ENCODE measurements around the gene LAMA5. TPM values are rescaled to one million over a fixed set of nuclear protein-coding genes. Genes with fewer than 3 reads are reported as not detected.

Gene LAMA5
- polyA plus RNA-seq, 1 of the 3 experiments (the other 2 are of a cell fraction) = 27.2 TPM

DNA sequence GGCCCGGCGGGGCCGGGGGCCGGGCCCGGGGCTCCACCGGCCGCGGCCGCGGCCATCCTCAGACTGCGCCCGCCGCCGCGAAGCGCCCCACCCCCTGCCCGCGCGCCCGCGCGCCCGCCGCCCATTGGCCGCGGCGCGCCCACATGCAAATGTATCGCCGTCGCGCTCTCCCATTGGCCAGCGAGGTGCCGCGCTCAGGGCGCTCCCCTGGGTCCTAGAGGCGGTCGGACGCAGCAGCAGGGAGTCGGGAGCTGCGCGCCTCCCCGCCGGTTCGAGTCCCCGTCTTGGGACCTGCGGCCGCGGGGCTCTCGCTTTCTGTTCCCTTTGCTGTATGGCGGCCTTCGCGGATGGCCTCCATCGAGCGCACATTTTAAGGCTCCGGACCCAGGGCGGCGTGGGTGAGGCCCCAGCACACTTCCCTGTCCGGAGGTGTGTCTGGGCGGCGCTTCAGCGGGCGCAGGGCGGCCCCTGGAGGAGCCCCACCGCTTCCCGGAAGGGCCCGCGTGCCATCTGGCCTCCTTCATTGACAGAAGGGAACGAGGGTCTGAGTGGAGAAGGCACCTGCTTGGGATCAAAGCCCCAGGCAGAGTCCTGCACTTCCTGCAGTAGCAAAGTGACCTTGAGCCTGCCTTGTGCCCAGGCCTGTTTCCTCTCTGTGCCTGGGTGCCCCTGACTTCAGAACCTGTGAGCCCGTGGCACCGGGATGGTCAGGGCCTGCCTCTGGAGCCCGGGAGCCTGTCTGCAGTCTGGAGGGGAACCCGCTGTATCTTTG lies 40.3 kb upstream of the LAMA5 start, which contains the start of gene CABLES2:
CABLES2 (minus strand) TSS at position 65 of the 772 bp plus-strand sequence; CDS start at position 56, 9 bp downstream.
- Histone ChIP-seq H3K9me2 (no peaks in the 10 kb centered on the region), H3K27ac (ENCODE audit: low read depth in 2 of 2, low read length in 1 of 2) (peak within 1 kb of the TSS in 1 of 2 experiments; percentile 65; a peak in 1 of 4 replicates), H3K27me3 (ENCODE audit: insufficient read depth) (no peaks in the 10 kb centered on the region), H2AFZ (ENCODE audit: low read depth) (peak within 1 kb of the TSS; percentile 62; the same call in 1 of the 2 replicates), H3K9me3 (no peaks in the 10 kb centered on the region), H3K4me3 (ENCODE audit: low read depth in 2 of 2, low read length in 1 of 2) (peak within 1 kb of the TSS; percentile 66 to 76), H3K79me2 (ENCODE audit: insufficient read depth) (peaks cover 10% of the 10 kb centered on the region; the same call in 1 of the 2 replicates), H3K9ac (peak within 1 kb of the TSS; percentile 70), H3K4me2 (peak within 1 kb of the TSS; percentile 90), H3K36me3 (replicated peaks in 1 of 2; ENCODE audit: control insufficient read depth in 1 of 2, insufficient read depth in 2 of 2, low read length in 1 of 2) (no peaks in the 10 kb centered on the region), H3K4me1 (ENCODE audit: control insufficient read depth in 1 of 2, insufficient read depth in 2 of 2, low read depth in 1 of 2, low read length in 1 of 2) (peaks cover 0 to 64% of the 10 kb centered on the region in 2 experiments; a peak in 1 of 4 replicates), H4K20me1 (ENCODE audit: insufficient read depth) (peaks cover 5% of the 10 kb centered on the region; the same call in 1 of the 2 replicates), H3F3A (replicated peaks; ENCODE audit: insufficient read depth) (no peaks in the 10 kb centered on the region)
- peak; percentile 97 for DNase-seq
- ChIA-PET CTCF (interaction anchor here (0.6 to 1.2 kb wide), 2 partner anchors 25 to 210 kb away, joined by 3 to 5 read pairs; no protein-coding TSS in a partner anchor), POLR2A (no interaction called here)
- 17% methylated on average over 29 of the region's 73 CpGs for WGBS (ENCODE audit: low lambda C conversion rate)
- TF ChIP-seq MEF2A (IDR thresholded peaks at IDR 0.05; ENCODE audit: borderline replicate concordance, low read depth) (no peak), FOXJ3 (CRISPR knock-in tag; IDR thresholded peaks at IDR 0.05) (no peak), PBX3 (IDR thresholded peaks at IDR 0.05) (no peak), CTCF (IDR thresholded peaks at IDR 0.05) (no peak), GABPA (IDR thresholded peaks at IDR 0.05; ENCODE audit: low read depth) (no peak), TCF12 (IDR thresholded peaks at IDR 0.05) (no peak), SMC3 (IDR thresholded peaks at IDR 0.05; ENCODE audit: low read depth, low read length) (no peak), MXI1 (IDR thresholded peaks at IDR 0.05; ENCODE audit: low read depth, low read length) (peak; percentile 18; the same call in 1 of the 2 replicates), EP300 (IDR thresholded peaks at IDR 0.05; ENCODE audit: borderline replicate concordance in 1 of 2, low read depth in 1 of 2, low read length in 1 of 2) (no peak), JUND (IDR thresholded peaks at IDR 0.05) (no peak), TEAD4 (IDR thresholded peaks at IDR 0.05; ENCODE audit: borderline replicate concordance, insufficient read depth) (no peak), POLR2AphosphoS5 (IDR thresholded peaks at IDR 0.05; ENCODE audit: low read depth, low read length) (no peak), RCOR1 (IDR thresholded peaks at IDR 0.05; ENCODE audit: low read length) (peak; percentile 36), MAX (IDR thresholded peaks at IDR 0.05; ENCODE audit: low read depth) (peak; percentile 61), TAF1 (IDR thresholded peaks at IDR 0.05; ENCODE audit: borderline replicate concordance, low read depth, low read length) (peak; percentile 69), RAD21 (IDR thresholded peaks at IDR 0.05; ENCODE audit: low read length) (no peak), CHD2 (IDR thresholded peaks at IDR 0.05; ENCODE audit: low read length, partially characterized antibody) (peak; percentile 42)
- TF ChIP-seq, protein P1, sequence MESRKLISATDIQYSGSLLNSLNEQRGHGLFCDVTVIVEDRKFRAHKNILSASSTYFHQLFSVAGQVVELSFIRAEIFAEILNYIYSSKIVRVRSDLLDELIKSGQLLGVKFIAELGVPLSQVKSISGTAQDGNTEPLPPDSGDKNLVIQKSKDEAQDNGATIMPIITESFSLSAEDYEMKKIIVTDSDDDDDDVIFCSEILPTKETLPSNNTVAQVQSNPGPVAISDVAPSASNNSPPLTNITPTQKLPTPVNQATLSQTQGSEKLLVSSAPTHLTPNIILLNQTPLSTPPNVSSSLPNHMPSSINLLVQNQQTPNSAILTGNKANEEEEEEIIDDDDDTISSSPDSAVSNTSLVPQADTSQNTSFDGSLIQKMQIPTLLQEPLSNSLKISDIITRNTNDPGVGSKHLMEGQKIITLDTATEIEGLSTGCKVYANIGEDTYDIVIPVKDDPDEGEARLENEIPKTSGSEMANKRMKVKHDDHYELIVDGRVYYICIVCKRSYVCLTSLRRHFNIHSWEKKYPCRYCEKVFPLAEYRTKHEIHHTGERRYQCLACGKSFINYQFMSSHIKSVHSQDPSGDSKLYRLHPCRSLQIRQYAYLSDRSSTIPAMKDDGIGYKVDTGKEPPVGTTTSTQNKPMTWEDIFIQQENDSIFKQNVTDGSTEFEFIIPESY (IDR thresholded peaks at IDR 0.05; ENCODE audit: borderline replicate concordance, low read depth) = no peak
- TF ChIP-seq, protein P2, sequence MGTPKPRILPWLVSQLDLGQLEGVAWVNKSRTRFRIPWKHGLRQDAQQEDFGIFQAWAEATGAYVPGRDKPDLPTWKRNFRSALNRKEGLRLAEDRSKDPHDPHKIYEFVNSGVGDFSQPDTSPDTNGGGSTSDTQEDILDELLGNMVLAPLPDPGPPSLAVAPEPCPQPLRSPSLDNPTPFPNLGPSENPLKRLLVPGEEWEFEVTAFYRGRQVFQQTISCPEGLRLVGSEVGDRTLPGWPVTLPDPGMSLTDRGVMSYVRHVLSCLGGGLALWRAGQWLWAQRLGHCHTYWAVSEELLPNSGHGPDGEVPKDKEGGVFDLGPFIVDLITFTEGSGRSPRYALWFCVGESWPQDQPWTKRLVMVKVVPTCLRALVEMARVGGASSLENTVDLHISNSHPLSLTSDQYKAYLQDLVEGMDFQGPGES (IDR thresholded peaks at IDR 0.05; ENCODE audit: low read depth, low read length) = no peak
- TF ChIP-seq, protein P3, sequence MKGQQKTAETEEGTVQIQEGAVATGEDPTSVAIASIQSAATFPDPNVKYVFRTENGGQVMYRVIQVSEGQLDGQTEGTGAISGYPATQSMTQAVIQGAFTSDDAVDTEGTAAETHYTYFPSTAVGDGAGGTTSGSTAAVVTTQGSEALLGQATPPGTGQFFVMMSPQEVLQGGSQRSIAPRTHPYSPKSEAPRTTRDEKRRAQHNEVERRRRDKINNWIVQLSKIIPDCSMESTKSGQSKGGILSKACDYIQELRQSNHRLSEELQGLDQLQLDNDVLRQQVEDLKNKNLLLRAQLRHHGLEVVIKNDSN (IDR thresholded peaks at IDR 0.05; ENCODE audit: borderline replicate concordance, low read depth) = no peak
- TF ChIP-seq, protein P4, sequence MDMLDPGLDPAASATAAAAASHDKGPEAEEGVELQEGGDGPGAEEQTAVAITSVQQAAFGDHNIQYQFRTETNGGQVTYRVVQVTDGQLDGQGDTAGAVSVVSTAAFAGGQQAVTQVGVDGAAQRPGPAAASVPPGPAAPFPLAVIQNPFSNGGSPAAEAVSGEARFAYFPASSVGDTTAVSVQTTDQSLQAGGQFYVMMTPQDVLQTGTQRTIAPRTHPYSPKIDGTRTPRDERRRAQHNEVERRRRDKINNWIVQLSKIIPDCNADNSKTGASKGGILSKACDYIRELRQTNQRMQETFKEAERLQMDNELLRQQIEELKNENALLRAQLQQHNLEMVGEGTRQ (IDR thresholded peaks at IDR 0.05; ENCODE audit: borderline replicate concordance, low read depth, low read length) = no peak
